Hematopoietic multipotent progenitor cell treated with erythropoietin and hydrocortisone succinate and interleukin-3 and kit ligand, for 4 days (in vitro differentiated cells): ENCODE data around the gene LHFPL5.

Experiments
- DNase-seq: peaks from one replicate; pipeline ENCODE4 v3.0.0-alpha.2; 2015

The LHFPL5 gene

GRCh38 chr6:35804996-35805736, at the start of gene LHFPL5:
Gene LHFPL5 (plus strand): TSS chr6:35805352. CDS start chr6:35805671, 319 bp downstream.
- DNase-seq: peak; percentile 72

DNA sequence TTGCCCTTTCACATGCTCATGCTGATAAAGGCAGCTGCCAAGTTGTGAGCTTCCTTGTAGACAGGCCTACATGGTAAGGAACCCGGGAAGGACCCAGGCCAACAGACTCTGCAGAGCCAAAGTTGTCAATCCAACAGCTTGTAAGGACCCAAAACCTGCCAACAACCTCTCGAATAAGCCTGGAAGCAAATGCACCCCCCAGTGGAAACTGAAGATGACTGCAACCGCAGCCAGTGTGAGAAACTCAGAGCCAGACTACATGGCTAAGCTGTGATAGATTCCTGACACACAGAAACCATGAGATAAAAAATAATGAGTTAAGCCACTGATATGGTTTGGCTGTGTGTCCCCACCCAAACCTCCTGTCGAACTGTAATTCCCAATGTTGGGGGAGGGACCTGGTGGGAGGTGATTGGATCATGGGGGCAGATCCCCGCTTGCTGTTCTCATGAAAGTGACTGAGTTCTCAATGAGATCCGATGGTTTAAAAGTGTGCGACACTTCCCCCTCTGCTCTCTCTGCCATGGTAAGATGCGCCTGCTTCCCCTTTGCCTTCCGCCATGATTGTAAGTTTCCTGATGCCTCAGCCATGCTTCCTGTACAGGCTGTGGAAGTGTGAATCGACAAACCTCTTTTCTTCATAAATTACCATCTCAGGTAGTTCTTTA, 47.6 kb upstream of the LHFPL5 start:
- DNase-seq: peak; percentile 77

DNA sequence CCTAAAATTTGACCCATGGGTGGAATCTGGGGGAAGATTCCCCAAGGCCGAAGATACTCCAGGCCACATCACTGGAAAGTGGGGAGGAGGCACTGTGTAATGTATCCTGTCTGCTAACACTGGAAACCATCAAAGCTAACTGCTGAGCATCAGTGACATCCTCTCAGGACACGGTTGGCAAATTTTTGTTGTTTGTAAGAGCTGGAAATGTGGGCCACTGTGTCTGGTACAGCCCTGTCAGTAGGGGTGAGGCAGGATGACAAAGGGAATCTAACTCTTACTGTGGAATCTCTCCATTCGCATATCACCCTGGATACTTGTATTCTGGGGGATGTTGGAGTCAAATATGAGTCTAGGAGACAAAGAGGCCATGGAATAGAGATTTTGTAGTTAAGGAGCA, 45.7 kb upstream of the LHFPL5 start:
- no peak for DNase-seq

- no peak for DNase-seq
Observed at GRCh38 chr6:35765739-35766138, 39.4 kb upstream of the LHFPL5 start.

DNA sequence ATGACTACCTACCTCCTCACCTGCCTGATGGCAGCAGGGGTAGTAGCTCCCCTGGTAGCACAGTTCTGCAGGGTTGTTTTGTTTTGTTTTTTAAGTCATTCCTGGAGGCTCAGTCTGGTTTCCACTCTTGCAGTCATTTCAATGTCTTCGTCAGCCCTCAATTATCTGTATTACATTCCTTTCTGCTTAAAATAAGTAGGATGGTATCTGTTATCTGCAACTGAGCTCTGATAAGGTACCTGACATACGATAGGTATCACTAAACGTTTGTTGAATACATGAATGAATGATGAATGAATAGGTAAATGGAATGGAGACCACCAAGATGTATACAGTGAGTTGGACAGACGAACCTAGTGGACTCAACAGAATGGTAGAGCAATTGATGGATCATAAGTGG, 35.9 kb upstream of the LHFPL5 start:
- DNase-seq: no peak

- no peak for DNase-seq
Observed at GRCh38 chr6:35771343-35771627, 33.9 kb upstream of the LHFPL5 start.

GRCh38 chr6:35774116-35774794, 30.9 kb upstream of the LHFPL5 start:
- DNase-seq: no peak

DNA sequence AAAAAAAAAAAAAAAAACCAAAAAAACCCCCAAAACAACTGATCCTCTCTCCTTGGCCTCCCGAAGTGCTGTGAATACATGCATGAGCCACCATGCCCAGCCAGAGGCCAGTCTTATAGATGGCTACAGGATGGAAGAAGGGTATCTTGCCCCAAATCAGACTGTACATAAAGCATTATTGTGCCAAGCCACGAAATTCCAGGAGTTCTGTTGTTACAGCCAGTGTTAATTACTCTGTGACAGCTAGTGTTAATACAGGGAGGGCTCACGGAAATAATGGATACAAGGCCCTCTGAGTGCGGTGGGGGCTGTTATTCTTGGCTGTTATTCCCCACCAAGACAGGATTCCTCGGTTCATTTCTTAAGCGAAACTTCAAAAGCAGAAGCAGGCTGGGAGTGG, 30.1 kb upstream of the LHFPL5 start:
- DNase-seq: no peak

DNA sequence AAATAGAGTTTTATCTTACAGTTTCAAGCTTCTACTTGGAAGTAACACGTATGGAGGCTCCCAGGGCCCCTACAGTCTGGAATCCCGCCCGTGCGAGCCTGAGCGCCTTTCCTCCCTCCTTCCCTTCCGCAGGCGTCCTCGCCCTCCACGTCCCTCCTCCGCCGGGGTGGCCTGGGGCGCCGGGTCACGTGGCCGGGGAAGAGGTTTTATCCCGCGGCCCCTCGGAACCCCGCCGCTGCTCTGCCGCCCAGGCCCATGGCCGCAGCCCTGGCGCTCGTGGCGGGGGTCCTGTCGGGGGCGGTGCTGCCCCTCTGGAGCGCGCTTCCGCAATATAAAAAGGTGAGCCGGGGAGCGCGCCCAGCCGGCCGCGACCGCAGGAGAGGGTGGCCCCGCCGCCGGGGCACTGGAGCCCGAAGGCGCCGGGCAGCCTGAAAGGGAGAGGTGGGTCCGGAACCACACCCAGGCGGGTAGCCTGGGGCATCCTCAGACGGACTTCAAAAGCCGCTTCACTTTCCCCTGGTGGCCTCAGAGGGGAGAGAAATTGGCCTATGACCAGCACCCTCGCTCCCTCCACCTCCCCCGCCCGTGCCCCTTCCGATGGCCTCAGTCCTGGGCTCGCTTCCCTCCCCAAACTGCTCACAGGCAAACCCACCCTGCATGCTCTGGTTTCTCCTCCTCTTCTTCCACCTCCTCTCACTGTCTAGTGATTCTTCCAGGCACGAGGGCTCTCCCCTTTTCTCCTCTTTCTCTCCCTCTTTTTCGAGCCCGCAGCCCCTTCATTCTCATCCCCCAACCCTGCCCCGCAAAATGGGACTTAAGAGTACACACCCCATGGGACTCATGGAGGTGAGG, 28.6 kb upstream of the LHFPL5 start, which contains the start of gene CLPSL2:
TSS of gene CLPSL2 (plus strand) at position 235 of the 852 bp plus-strand sequence. CDS start at position 256, 21 bp downstream.
- DNase-seq: peak; percentile 40

DNA sequence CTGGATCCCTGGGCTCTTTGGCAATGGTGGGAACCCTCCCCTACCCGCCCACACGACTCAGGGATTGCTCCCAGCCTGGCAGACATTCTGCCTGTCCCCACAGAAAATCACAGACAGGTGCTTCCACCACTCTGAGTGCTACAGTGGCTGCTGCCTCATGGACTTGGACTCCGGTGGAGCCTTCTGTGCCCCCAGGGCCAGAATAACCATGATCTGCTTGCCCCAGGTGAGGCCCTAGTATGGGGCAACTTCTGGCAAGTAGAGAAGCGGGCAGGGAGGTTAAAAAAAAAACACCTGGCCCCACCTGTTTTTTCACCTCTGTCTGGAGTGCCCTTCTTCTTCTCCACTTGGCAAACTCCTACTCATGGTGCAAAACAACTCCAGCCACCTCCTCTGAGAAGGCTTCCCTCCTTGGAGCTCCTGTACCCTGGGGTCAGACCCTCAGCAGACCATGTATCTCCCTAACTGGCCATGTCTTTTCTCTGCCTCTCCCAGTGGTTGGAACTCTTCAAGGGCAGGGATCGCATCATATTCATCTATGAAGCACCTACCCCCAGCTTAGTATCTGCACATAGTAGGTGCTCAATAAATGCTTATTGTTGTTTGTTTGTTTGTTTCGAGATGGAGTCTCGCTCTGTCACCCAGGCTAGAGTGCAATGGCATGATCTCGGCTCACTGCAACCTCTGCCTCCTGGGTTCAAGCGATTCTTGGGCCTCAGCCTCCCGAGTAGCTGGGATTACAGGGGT, 27.6 kb upstream of the LHFPL5 start:
- no peak for DNase-seq

GRCh38 chr6:35778437-35778836, 26.7 kb upstream of the LHFPL5 start:
- no peak for DNase-seq

DNA sequence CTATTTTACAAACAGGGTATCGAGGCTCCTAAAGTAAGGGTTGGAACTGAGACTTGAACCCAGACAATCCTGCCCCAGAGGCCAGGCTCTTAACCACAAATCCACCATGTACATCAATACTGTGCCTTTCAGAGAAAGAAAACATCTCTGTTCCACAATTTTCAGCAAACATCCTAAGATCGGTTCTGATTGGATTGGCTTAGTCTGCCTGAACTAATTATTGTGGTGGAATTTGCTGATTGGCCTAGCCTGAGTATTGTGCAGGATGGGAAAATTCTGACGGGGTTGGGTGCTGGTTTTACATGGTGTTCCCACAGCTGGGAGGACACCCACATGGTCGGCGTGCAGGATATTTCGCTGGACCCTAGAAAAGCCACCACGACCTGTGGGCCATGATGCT, 24.4 kb upstream of the LHFPL5 start, which contains the start of gene CLPSL1:
TSS of gene CLPSL1 (plus strand) at position 301 of the 400 bp plus-strand sequence. CDS start at position 393, 92 bp downstream.
- DNase-seq: no peak

- no peak for DNase-seq
Observed at GRCh38 chr6:35781290-35781689, 23.9 kb upstream of the LHFPL5 start.

- no peak for DNase-seq
Observed at GRCh38 chr6:35782424-35782823, 22.7 kb upstream of the LHFPL5 start.

- no peak for DNase-seq
Observed at GRCh38 chr6:35784200-35784599, 21.0 kb upstream of the LHFPL5 start.

DNA sequence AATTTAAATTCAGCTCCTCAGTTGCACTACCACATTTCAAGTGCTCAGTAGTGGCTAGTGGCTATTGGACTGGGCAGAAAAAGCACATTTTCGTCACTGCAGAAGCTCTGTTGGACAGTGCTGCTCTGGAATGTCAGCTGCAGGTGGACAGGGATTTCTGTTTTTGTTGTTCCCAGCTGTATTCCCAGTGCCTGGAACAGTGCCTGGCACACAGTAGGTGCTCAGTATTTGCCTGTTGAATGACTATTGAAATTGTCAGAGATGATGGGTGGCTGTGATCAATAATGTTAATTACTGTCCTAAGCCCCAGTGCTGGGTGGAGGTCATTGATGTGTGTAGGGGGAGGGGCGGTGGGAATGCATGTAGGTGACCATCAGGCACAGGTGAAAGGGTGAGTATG, 18.9 kb upstream of the LHFPL5 start:
- no peak for DNase-seq

DNA sequence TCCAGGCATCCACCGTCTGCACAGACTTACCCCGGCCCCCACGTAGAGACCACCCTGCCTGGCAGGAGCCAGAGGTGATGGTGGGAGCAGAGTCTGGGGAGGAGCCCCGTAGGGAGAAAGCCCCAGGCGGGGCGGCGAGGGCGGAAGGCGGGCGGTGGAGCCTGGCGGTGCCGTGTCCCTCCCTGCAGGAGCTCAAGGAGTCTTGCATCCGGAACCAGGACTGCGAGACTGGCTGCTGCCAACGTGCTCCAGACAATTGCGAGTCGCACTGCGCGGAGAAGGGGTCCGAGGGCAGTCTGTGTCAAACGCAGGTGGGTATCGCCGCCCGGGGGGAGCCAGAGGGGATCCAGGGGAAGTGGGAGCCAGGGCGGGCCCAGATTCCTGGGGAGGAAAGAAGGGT, 18.3 kb upstream of the LHFPL5 start:
- DNase-seq: no peak

GRCh38 chr6:35787266-35788218, 17.6 kb upstream of the LHFPL5 start:
- no peak for DNase-seq

- no peak for DNase-seq
Observed at GRCh38 chr6:35788423-35788982, 16.6 kb upstream of the LHFPL5 start.

GRCh38 chr6:35790683-35791082, 14.5 kb upstream of the LHFPL5 start:
- DNase-seq: no peak
